Stimulated activated CD4-positive, alpha-beta T cell treated with anti-CD3 and anti-CD28 coated beads, Interleukin-2, amount 100 ng/mL, for 24 hours (primary cell): ENCODE measurements around the gene ILK.

ENCODE experiments used
- DNase-seq, 2 donors: peaks; one replicate each; pipeline ENCODE4 v3.0.0-alpha.2; 2020

ILK gene

GRCh38 chr11:6574816-6575715 is 28.5 kb upstream of the ILK start:
- no peak for DNase-seq

GRCh38 chr11:6576471-6577373 is 26.9 kb upstream of the ILK start:
- DNase-seq = no peak

DNA sequence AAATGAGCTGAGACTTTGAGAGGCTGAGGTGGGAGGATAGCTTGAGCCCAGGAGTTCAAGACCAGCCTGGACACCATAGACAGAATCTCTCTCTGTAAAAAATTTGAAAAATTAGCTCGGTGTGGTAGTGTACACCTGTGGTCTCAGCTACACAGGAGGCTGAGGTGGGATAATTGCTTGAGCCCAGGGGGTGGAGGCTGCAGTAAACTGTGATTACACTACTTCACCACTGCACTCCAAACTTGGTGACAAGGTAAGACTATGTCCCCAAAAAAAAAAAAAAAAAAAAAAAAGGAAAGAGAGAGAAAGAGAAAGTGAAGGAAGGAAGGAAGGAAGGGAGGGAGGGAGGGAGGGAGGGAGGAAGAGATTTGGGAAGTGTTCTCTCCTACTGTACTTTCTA is 25.4 kb upstream of the ILK start:
- DNase-seq = no peak

DNA sequence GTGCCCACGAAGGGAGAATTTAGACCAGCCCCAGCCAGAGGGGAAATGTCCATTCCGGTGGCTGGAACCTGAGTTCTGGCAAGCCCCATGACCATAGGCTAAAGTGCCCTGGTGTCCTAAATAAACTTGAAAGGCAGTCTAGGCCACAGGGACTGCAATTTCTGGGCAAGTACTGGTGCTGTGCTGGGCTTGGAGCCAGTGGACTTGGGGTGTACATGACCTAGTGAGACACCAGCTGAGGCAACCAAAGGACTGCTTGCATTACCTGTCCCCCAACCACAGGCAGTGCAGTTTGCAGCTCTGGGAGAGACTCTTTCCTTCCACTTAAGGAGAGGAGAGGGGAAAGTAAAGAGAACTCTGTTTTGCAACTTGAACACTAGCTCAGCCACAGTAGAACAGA is 23.9 kb upstream of the ILK start:
- no peak for DNase-seq

DNA sequence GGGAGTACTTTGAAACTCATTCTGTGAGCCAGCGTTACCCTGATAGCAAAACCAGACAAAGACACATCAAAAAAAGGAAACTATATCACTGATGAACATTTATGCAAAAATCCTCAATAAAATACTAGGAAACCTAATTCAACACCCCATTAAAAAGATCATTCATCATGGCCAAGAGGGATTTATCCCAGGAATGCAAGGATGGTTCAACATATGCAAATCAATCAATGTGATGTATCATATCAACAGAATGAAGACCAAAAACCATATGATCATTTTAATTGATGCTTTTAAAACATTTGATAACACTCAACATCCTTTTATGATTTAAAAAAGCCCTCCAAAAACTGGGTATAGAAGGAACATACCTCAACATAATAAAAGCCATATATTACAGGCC is 20.0 kb upstream of the ILK start:
- DNase-seq = no peak

- DNase-seq = no peak
These were observed 19.0 kb upstream of the ILK start for GRCh38 chr11:6584528-6584927.

DNA sequence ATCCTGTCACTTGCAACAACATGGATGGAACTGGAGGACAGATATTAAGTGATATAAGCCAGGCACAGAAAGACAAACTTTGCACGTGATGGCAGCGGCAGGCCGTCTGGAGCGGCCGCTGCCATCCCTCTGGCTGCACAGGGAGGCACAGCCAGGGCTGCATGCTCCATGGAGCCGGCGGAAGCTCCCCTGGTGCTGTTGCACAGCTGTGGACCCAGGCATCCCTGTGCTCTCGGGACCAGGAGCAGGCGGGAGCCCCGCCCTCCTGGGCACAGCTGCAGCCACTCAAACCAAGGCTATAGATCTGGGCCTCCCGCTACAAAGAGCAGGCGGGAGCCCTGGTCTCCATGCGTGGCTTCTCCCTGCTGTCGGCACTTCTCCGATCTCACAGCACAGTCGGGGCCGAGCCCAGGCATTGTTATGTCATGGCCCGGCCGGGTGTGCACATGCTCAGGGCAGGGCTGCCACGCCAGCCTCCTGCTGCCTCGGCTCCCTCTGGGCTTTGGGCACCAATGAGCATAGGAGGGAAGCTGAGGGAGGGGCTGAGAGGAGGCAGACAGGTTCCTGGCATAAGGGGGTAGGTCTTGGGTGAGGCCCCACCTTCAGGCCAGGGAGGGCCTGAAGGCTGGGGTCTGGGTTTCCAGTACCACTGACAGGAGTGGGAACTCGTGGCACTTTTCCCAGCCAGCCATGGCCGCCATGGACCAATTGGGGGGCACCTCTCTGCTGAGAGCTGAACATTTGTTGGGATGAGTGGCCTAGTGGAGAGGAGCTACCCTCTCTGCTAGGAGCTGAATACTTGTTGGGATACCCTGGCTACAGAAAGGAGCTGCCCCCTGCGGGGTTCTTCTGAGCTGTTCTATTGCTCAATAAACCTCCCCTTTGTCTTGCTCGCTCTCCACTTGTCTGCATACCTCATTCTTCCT is 16.9 kb upstream of the ILK start:
- no peak for DNase-seq

GRCh38 chr11:6587360-6587953 is 16.1 kb upstream of the ILK start:
- no peak for DNase-seq

DNA sequence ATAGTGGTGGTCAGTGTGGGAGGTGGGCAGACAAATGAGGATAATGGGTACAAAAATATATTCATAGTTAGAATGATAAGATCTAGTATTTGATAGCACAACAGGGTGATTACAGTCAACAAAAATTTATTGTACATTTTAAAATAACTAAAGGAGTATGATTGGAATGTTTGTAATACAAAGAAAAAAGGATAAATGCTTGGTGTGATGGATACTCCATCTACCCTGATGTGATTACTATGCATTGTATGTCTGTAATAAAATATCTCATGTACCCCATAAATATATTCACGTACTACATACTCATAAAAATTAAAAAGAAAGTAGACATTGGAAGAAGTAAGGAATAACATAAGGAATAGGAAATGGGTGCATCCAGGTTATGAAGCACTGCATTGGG is 15.6 kb upstream of the ILK start:
- no peak for DNase-seq

DNA sequence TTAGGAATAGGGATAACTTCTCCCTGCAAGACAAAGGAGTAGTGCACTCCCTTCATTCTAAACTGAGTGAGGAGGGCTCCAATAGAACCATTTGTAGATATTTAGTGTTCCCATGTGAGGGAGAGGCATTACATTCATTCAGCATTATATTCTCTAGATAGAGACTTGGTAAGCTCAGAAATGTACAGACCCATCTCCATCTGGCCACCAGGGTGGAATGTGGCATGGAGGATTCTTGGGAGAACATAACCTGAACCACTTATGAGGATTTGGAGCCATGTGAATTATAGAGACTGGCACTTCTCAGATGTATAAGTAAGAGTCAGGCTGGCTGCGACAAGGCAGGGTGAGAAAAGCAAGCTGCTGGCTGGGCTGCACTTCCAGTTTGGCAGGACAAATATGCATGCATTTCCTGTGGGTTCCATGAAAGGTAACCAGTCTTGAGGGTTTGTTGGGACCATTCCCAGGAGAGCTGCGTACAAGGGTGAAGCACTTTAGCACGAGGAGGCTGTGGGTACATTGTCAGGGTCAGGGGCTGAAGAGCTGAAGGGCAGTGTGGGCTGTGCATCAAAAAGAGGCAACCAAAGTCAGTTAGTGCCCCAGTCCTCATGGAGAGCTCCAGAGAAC is 9.3 kb upstream of the ILK start:
- DNase-seq = no peak

GRCh38 chr11:6596239-6596877 is 7.2 kb upstream of the ILK start:
- no peak for DNase-seq

GRCh38 chr11:6598555-6598954 is 5.0 kb upstream of the ILK start:
- no peak for DNase-seq

DNA sequence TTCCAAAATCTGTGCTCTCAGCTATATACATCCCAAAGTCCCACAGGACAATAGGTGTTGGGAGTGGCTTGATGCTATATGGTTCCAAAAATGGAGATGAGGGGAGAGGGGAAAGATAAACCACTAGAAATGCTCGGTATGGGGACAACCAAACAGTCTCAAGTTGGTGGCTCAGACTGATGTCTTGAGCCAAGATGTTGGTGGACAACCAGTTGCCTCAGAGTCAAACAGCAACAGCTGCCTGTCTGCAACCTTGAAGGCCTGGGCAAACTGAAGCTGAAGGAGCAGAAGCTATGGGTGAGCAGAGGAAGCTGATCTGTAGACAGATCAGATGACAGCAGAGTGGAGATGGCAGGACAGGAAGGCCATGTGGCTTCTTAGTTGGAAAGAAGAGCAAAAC is 4.1 kb upstream of the ILK start:
- no peak for DNase-seq

- DNase-seq = no peak
These were observed 3.6 kb upstream of the ILK start for GRCh38 chr11:6599881-6600390.

- no peak for DNase-seq
These were observed 2.5 kb upstream of the ILK start for GRCh38 chr11:6601041-6601461.

DNA sequence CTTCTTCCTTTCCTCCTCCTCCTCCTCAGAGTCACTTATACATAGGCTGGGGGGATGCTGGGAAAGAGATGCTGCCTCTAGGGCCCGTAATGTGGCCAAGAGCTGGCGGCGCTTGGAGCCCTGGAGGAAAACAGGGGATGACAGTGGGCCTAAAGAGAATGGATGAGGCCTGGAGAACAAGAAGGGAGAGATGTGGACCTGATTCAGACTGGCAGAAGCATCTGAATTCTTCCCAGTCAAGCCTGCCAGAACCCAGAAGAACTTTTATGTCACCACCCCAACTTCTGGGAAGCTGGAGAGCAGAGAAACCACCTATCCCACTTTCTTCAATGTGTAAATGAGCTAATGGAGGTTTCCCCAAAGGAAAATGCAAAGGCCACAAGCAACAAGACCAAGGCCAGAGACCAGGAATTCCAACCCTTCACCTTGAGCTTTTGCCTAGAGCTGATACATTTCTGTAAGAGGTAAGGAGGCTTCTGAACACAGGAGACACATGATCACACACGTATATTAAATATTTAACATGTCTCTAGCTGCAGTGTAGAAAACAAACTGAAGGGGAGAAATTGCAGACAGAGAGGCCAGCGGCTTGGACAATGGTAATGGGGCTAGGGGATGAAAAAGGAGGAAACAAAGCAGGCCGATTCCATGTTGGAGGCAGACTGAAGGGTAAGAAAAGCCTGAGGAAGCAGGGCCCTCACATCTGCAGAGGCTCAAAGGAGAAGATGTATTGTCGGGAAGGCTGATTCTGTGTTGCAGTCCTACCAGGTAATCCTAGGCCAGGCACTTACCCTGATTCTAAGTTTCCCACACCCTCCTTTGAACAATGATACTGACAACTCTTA is 1.3 kb upstream of the ILK start:
- DNase-seq = no peak

GRCh38 chr11:6604081-6604626 is 580 bp downstream of the ILK start:
- peak; percentile 46 to 57 for DNase-seq

- DNase-seq = no peak
These were observed 1.2 kb downstream of the ILK start for GRCh38 chr11:6604790-6605189.

- DNase-seq = peak; percentile 52 to 69
These were observed 3.1 kb downstream of the ILK start for GRCh38 chr11:6606471-6607189.
